Measurements from ENCODE around the gene OCSTAMP.

The OCSTAMP gene

GRCh38 chr20:46551522-46552381, 1.3 kb upstream of the OCSTAMP start:
- no peak for DNase-seq

GRCh38 chr20:46549188-46549972, 1.1 kb downstream of the OCSTAMP start:
- no peak for DNase-seq

GRCh38 chr20:46548688-46549087, 1.8 kb downstream of the OCSTAMP start:
- DNase-seq, result no peak

DNA sequence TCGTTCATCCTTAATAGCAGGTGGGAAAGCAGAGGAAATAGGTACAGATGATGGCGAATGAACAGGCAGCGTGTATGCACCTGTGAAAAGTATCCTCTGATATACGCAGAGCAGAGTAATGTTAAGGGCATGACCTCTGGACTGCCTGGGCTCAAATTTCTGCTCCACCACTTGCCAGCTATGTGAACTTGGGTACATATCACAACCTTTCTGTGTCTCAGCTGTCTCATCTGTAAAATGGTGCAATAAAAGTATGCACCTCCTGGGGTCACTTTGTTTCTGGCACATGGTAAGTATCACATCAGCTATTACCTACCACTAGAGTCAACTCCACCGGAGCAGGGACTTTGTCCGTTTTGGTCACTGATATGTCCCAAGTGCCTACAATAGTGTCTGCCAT, 2.5 kb downstream of the OCSTAMP start:
- DNase-seq, result no peak

DNA sequence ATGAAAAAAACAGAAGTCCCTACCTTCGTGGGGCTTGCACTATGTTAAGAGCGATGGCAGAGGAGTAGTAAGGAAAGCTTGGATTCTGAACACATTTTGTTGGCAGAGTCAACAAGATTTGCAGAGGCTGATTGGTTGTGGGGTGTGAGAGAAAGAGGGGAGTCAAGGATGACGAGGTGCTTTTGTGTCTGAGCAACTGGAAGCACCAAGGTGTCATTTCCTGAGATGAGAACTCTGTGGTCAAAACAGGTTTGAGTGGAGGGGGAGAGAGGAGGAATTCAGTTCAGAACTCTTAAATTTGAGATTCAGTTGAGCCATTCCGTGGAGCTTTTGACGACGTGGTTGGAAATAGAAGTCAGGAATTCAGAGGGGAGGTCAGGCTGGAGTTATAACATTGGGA, 3.5 kb downstream of the OCSTAMP start:
- DNase-seq, result no peak

- DNase-seq, result no peak
These were observed 4.2 kb downstream of the OCSTAMP start for GRCh38 chr20:46546298-46546697.

- DNase-seq, result no peak
These were observed 4.7 kb downstream of the OCSTAMP start for GRCh38 chr20:46545827-46546138.

GRCh38 chr20:46545077-46545826, 5.2 kb downstream of the OCSTAMP start:
- no peak for DNase-seq

DNA sequence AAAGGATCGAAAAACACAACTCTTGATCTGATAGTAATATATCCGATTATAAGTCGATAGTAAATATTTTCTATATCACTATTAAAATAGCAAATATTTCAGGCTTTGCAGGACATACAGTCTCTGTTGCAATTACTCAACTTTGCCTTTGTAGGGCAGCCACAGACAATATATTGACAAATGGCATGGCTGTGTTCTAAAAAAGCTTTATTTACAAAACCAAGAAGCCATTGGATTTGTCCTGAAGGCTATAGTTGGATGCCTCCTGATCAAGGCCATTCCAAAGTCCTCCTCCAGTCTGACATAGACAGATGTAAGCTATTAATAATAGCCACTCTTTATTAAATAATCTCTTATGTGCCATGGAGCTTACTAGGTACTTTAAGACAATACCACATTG, 5.9 kb downstream of the OCSTAMP start:
- no peak for DNase-seq

- DNase-seq, result no peak
These were observed 6.5 kb downstream of the OCSTAMP start for GRCh38 chr20:46543959-46544358.

GRCh38 chr20:46543033-46543432, 7.4 kb downstream of the OCSTAMP start:
- DNase-seq, result no peak

DNA sequence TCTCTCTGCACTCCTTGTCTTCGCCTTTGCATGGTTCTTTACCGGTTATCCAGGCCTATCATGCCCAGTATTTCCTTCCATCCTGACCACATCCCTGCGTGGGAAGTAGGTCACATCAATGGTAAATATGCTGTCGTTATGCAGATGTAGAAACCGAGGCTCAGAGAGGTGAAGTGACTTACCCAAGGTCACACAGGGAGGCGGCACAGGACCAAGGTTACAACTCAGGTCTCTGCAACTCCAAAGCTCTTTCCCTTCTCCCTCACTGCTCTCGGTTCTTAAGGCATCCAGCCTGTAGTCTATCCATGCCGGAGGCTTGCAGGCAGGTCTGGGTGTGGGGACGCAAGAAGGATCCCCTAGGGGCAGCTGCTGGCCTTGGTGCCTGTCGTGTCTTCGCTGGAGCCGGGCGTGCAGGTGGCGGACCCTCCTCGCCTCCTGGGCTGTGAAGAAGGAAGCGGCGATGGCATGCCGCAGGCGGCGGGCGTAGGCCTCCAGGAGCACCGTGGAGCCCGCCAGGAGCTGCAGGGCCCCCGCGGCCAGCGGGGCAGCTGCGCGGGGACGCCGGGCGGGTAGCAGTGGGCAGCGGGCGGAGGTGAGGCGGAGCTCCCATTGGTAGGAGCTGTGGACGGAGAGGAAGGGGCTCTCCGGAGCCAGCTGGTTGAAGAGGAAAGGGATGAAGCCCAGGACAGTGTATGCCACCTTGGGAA, 9.1 kb downstream of the OCSTAMP start:
- DNase-seq, result no peak

DNA sequence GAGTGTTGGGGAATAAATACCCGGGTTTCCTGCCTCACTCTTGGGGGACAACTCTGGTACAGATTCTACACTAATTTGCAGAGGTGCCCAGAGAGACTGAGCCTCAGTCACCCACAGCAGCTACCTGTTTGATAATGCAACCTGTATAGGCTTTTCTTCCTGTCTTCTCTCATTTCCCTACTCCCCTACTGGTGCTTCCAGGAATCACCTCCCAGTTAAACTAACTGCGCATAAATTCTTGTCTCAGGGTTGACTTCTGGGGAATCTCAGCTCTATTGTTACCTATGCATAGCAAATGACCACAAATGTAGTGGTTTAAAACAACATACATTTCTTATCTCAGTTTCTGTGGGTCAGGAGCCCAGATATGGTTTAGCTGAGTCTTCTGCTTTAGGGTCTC, 11.3 kb downstream of the OCSTAMP start:
- DNase-seq, result no peak

GRCh38 chr20:46530640-46531039, 19.8 kb downstream of the OCSTAMP start:
- DNase-seq, result no peak

DNA sequence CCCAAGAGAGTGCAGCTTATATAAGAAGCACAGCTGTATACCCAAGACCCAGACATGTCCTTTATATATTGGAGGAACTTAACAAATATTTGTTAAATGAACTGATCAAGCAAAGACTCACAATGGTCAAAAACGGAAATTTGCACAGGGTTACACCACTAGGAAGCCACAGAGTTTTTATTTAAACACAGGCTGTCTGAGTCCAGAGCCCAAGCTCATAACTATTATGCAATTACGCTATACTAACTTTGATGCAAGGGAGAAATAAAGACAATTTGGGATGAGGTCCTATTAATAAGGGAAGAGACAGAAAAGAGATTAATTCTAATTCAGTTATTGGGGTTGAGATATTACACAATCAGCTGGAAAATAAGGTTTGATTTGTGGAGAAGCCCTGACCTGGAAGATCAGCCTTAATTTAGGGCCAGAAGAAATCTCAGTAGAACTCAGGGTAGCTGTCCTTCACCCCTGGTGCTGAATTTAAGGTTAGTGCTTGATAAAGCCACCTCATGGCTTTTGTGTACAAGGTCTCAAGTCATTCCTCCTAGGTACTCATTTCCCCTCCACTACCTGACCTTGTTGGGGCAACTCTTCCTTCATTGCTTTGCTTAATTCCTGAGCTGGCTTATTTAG, 26.6 kb downstream of the OCSTAMP start:
- no peak for DNase-seq

DNA sequence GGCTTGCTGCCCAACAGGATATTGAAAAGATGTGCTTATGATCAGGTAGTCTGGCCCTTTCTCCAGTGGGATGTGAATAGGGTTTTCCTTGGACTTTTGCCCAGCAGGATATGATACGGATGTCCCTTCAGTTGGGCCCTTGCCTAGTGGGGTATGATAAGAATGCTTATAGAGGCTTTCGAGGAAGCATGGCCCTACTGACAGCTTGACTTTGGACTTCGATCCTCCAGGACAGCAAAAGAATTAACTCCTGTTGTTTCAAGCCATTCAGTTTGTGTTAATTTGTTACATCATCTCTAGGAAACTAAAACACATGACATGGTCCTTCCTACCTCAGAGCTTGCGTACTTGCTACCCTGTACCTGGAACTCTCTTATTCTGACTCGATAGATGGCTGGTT, 27.3 kb downstream of the OCSTAMP start:
- DNase-seq, result no peak

- DNase-seq, result no peak
These were observed 29.4 kb downstream of the OCSTAMP start for GRCh38 chr20:46520976-46521579.

- no peak for DNase-seq
These were observed 29.9 kb downstream of the OCSTAMP start for GRCh38 chr20:46520540-46520939.

GRCh38 chr20:46519471-46520068, 30.9 kb downstream of the OCSTAMP start:
- DNase-seq, result no peak

DNA sequence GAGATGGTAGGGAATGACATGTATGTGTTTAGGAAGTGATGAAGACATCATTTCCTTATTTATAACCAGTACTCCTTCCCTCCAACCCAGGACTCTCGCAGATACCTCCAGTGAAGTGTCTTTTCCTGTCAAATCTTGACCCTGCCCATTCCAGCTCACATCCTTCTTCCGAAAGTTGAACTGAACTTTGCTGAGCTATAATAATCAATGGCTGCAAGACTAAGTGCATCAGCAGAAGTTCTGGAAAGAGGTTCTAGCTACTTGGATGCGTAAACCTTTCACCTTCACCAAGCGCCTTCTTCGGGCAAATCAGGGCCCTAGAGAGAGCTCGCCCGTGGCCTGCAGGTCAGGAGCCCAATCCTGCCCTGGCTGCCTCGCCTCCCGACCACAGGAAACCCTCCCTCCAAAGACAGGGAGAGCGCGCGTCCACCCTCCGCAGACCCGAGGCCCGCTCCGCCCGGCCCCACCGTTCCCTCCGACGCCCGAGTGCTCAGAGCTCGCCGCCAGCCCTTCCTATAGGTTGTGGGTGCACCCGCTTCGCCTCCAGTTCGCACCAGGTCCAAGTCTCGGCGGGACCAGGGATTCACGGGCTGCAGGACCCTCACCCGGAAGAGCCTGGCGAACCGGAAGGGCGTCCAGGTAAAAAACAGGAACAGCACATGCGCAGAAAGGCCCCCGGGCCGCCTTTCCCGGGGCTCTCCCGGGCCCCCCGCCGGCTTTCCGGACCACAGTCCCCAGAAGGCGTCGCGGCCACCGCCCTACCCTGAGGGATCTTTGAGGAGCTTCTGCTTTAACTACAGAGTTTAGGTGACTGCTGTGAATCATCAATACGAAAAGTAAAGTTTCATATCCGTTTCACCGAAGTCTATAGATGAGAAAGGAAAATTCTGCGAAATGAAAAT, 37.3 kb downstream of the OCSTAMP start, which contains the start of gene ZNF334:
Gene ZNF334 (minus strand): TSS at position 617 of the 902 bp plus-strand sequence. CDS start 1,457 bp downstream, outside the sequence.
- peak; percentile 46 for DNase-seq
